NT2/D1 (cell line): ENCODE results near the gene CTSC.

Experiments
- SUZ12 ChIP-seq: IDR thresholded peaks from 2 replicates; pipeline ENCODE4 v1.6.1; 2011; ENCODE audit not compliant: insufficient read length, insufficient read depth; ENCODE audit errors: extremely low read depth
- YY1 ChIP-seq: IDR thresholded peaks from 2 replicates; pipeline ENCODE4 v1.6.1; 2011; ENCODE audit not compliant: insufficient read length, insufficient read depth

DNA sequence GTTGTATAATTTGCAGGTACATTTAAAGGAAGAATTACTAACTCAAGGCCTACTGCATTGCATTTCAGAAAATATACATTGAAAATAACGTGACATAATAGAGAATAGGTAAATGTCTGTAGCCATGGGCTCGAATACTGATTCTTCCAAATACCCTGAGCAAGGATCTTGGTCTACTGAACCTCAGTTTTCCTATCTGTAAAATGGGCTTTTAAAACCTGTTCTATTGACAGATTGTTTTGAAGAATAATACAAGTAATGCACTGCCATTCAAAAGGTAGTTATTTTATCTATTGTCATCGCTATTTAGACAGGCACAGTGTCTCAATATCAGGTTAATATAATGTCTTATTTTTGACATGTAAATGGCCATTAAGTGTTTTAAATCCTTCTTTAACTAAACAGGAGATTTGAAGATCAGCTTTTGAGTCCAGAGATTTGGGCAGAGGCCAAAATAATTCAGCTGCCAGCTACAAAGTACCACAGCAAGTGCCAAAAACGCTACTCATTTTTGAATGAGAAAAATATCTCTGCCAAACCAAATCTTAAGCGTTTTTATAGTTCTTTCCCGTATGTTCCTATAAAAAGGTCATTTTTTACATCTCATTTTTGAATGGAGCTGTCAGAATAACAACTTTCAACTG is 56.7 kb downstream of the CTSC start:
- TF ChIP-seq YY1 (no peak), SUZ12 (no peak)
